Naive thymus-derived CD8-positive, alpha-beta T cell (primary cell): ENCODE measurements around the gene TMEM94. TPM values are rescaled to one million over a fixed set of nuclear protein-coding genes. Genes with fewer than 3 reads are reported as not detected.
A peak's percentile ranks its signal among the peaks of the same experiment; 100 is the strongest.

Source experiments
- ATAC-seq, 2 donors: fragments of 150-1000 bp; cut with Tn5 transposase in 1 of 2; sonication (Bioruptor Pico), chemical (Tn5 transposase) in 1 of 2; 1 replicate in 1 of 2; 2 replicates in 1 of 2; pipeline ENCODE4 v1.10.0; 2021; ENCODE audit warnings: mild to moderate bottlenecking in 2 of 2, moderate library complexity in 2 of 2
- POLR2A ChIA-PET: fragments of 350-600 bp; sonication (Branson Sonifier 250); formaldehyde crosslinking; loops from one replicate; lab custom pipeline; 2021; ENCODE audit warnings: antibody characterized with exemption; lab: Charles Lee
- DNase-seq, 10 donors: peaks; one replicate each; pipeline versions ENCODE4 v3.0.0 to v3.0.0-alpha.2; 2020 to 2022
- H3K27ac Mint-ChIP-seq, 10 donors: one replicate each; pipeline ENCODE4 v1.8.0; 2020 to 2022; ENCODE audit warnings: mild to moderate bottlenecking in 10 of 10, mixed read lengths in 10 of 10, moderate library complexity in 4 of 10, inconsistent platforms in 1 of 10
- H3K27me3 Mint-ChIP-seq, 5 donors: one replicate each; pipeline ENCODE4 v1.8.0; 2021 to 2022; ENCODE audit warnings: mixed read lengths in 5 of 5
- H3K36me3 Mint-ChIP-seq, 3 donors: one replicate each; pipeline ENCODE4 v1.8.0; 2020 to 2022; ENCODE audit warnings: mixed read lengths in 3 of 3, mild to moderate bottlenecking in 2 of 3, inconsistent platforms in 1 of 3
- H3K4me1 Mint-ChIP-seq, 4 donors: one replicate each; pipeline ENCODE4 v1.8.0; 2021 to 2022; ENCODE audit warnings: mixed read lengths in 4 of 4
- H3K4me3 Mint-ChIP-seq, 10 donors: one replicate each; pipeline ENCODE4 v1.8.0; 2020 to 2022; ENCODE audit warnings: mild to moderate bottlenecking in 10 of 10, mixed read lengths in 10 of 10, moderate library complexity in 6 of 10, inconsistent platforms in 1 of 10
- H3K9me3 Mint-ChIP-seq, 9 donors: one replicate each; pipeline ENCODE4 v1.8.0; 2020 to 2022; ENCODE audit warnings: mixed read lengths in 9 of 9, mild to moderate bottlenecking in 3 of 9, inconsistent platforms in 1 of 9, moderate library complexity in 1 of 9
- polyA plus RNA-seq, 3 donors: library from polyadenylated mRNA; unstranded; fragments of 300-500 nt; fragmentation: Illumina TruSeq; gene quantifications; one replicate each; pipeline ENCODE4 v1.2.3, GENCODE V29; 2021
- total RNA-seq, 8 experiments: library from RNA in 2 of 8; stranded (reverse) in 2 of 8; gene quantifications; one replicate each; pipeline ENCODE4 v1.2.3 and lab custom pipeline; 2021 to 2026

TMEM94 gene
- total and polyA plus RNA-seq, 5 experiments from 2014 or later, result 8.4 to 108 (median 23.5) TPM

DNA sequence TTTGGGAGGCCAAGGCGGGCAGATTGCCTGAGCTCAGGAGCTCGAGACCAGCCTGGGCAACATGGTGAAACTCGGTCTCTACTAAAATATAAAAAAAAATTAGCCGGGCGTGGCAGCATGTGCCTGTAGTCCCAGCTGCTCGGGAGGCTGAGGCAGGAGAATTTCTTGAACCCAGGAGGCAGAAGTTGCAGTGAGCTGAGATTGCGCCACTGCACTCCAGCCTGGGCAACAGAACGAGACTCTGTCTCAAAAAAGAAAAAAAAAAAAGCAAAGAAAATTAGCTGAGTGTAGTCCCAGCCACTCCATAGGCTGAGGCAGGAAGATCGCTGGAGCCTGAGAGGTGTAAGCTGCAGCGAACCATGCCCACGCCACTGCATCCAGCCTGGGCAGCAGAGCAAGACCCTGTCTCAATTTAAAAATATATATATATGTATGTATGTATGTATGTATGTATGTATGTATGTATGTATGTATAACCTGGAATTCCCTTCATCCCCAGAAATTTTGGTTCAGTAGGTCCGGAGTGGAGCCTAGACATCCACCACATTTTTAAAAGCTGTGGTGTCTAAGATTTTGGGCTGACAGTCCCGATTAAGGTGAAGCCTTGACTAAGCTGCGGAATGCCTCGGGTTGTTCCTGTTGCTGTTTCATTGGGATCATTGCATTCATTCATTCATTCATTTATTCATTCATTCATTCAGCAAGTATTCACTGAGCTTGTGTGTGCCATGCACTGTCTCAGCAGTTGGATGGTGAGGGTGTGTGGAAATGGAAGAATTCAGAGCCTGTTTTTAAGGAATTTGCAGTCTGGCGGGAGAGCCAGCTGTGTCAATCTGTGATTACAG lies 25.9 kb downstream of the TMEM94 start:
- no peak for DNase-seq
- no peaks in the 10 kb centered on the region for H3K27me3 Mint-ChIP-seq
- ATAC-seq, result no peak
- H3K36me3 Mint-ChIP-seq, result peaks cover 0 to 11% (median 6%) of the 10 kb centered on the region in 3 donors
- H3K27ac Mint-ChIP-seq, result peak overlapping the region in 5 of 10 donors; percentile 3 to 90 (median 68)
- no peaks in the 10 kb centered on the region for H3K9me3 Mint-ChIP-seq
- POLR2A ChIA-PET, result interaction anchor here (1.1 to 1.4 kb wide), 2 partner anchors 17 to 373 kb away, joined by 3 read pairs; partner anchors contain the start of gene WBP2
- H3K4me3 Mint-ChIP-seq, result no peak overlapping the region
- H3K4me1 Mint-ChIP-seq, result peaks cover 16 to 32% (median 19%) of the 10 kb centered on the region in 4 donors

- H3K4me1 Mint-ChIP-seq, result peaks cover 20 to 46% (median 34%) of the 10 kb centered on the region in 4 donors
- peak overlapping the region in 2 of 10 donors; percentile 97 to 98 for H3K27ac Mint-ChIP-seq
- H3K9me3 Mint-ChIP-seq, result no peaks in the 10 kb centered on the region
- H3K4me3 Mint-ChIP-seq, result no peak overlapping the region
- no peak for ATAC-seq
- POLR2A ChIA-PET, result interaction anchor here (0.6 kb wide), 1 partner anchor 50 kb away, joined by 3 read pairs; no protein-coding TSS in a partner anchor
- peaks cover 0 to 12% (median 6%) of the 10 kb centered on the region in 3 donors for H3K36me3 Mint-ChIP-seq
- DNase-seq, result no peak
- H3K27me3 Mint-ChIP-seq, result no peaks in the 10 kb centered on the region
Observed at GRCh38 chr17:75485688-75486087, 29.3 kb downstream of the TMEM94 start.

DNA sequence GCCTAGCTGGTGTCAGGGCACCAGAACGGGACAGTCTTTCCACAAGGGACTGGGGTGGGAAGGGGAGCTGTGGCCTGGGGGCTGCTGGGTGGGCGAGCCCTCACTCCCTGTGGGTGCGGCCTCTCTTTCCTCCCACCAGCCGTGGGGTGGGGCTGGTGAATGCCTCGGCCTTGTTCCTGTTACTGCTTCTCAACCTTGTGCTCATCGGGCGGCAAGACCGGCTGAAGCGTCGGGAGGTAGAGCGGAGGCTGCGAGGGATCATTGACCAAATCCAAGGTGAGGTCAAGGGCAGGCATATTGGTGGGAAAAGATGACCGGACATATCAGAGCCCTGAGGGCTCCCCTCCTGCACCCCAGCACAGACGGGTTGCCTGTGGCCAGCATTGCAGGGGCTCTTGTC lies 29.7 kb downstream of the TMEM94 start:
- DNase-seq, result no peak
- POLR2A ChIA-PET, result interaction anchor here (0.6 to 2.7 kb wide), 3 partner anchors 30 to 1955 kb away, joined by 3 to 29 read pairs (median 3); partner anchors contain the start of gene TMEM94

DNA sequence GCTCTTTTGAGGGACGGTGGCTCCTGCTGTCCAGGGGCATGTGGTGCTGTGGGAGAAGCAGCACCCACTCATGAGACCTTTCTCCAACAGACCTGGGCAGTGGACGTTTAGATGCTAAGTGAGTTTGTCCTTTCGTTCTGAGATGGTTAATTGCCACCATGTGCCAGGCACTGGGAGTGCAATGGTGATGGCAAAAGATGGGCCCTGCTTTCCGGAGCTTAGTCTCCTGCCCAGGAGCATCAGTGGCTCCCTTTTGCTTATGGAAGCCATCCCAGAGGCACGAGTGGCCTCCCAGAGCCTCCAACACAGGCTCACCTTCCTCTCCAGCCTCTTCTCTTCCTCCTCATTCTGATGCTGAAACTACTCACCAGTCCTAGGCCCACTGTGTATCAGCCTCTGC lies 30.5 kb downstream of the TMEM94 start:
- POLR2A ChIA-PET, result interaction anchor here (0.6 to 2.7 kb wide), 12 partner anchors 9 to 1956 kb away, joined by 3 to 29 read pairs (median 4); partner anchors contain the start of genes CASKIN2, GRB2, RECQL5 and TMEM94
- H3K4me3 Mint-ChIP-seq, result peak overlapping the region; percentile 68 to 93 (median 81)
- H3K9me3 Mint-ChIP-seq, result no peaks in the 10 kb centered on the region
- peaks cover 20 to 43% (median 34%) of the 10 kb centered on the region in 4 donors for H3K4me1 Mint-ChIP-seq
- ATAC-seq (no peak), DNase-seq (no peak)
- H3K36me3 Mint-ChIP-seq, result peaks cover 0 to 17% (median 9%) of the 10 kb centered on the region in 3 donors
- H3K27ac Mint-ChIP-seq, result peak overlapping the region; percentile 97 to 99 (median 98)
- H3K27me3 Mint-ChIP-seq, result no peaks in the 10 kb centered on the region

More for the DNA sequence above, 29.7 kb downstream of the TMEM94 start:
- Mint-ChIP-seq H3K27ac (peak overlapping the region; percentile 97 to 99 (median 98)), H3K4me3 (peak overlapping the region in 9 of 10 donors; percentile 15 to 82 (median 52)), H3K4me1 (peaks cover 20 to 43% (median 34%) of the 10 kb centered on the region in 4 donors), H3K36me3 (peaks cover 0 to 12% (median 6%) of the 10 kb centered on the region in 3 donors), H3K27me3 (no peaks in the 10 kb centered on the region), H3K9me3 (no peaks in the 10 kb centered on the region)
- ATAC-seq, result no peak

- H3K27ac Mint-ChIP-seq, result peak overlapping the region; percentile 97 to 99 (median 98)
- ATAC-seq, result peak; percentile 95 to 96
- no peaks in the 10 kb centered on the region for H3K27me3 Mint-ChIP-seq
- H3K9me3 Mint-ChIP-seq, result no peaks in the 10 kb centered on the region
- peaks cover 0 to 20% (median 10%) of the 10 kb centered on the region in 3 donors for H3K36me3 Mint-ChIP-seq
- DNase-seq, result peak; percentile 27 to 75 (median 57)
- peak overlapping the region; percentile 68 to 93 (median 81) for H3K4me3 Mint-ChIP-seq
- H3K4me1 Mint-ChIP-seq, result peaks cover 20 to 42% (median 34%) of the 10 kb centered on the region in 4 donors
- POLR2A ChIA-PET, result interaction anchor here (0.5 to 2.7 kb wide), 16 partner anchors 9 to 309 kb away, joined by 3 to 29 read pairs (median 4); partner anchors contain the start of genes CASKIN2, GRB2, RECQL5 and SLC25A19
Observed at GRCh38 chr17:75487351-75488070, 31.1 kb downstream of the TMEM94 start.

GRCh38 chr17:75488693-75489510 lies 32.5 kb downstream of the TMEM94 start:
- POLR2A ChIA-PET, result interaction anchor here (1.1 to 2.7 kb wide), 4 partner anchors 8 to 200 kb away, joined by 3 to 29 read pairs (median 6); partner anchors contain the start of genes SLC25A19 and TMEM94
- H3K4me3 Mint-ChIP-seq, result peak overlapping the region in 6 of 10 donors; percentile 10 to 83 (median 36)
- H3K36me3 Mint-ChIP-seq, result peaks cover 0 to 18% (median 13%) of the 10 kb centered on the region in 3 donors
- no peak for ATAC-seq
- peaks cover 15 to 33% (median 30%) of the 10 kb centered on the region in 4 donors for H3K4me1 Mint-ChIP-seq
- DNase-seq, result no peak
- H3K27ac Mint-ChIP-seq, result peak overlapping the region; percentile 58 to 99 (median 98)
- no peaks in the 10 kb centered on the region for H3K27me3 Mint-ChIP-seq
- H3K9me3 Mint-ChIP-seq, result no peaks in the 10 kb centered on the region

DNA sequence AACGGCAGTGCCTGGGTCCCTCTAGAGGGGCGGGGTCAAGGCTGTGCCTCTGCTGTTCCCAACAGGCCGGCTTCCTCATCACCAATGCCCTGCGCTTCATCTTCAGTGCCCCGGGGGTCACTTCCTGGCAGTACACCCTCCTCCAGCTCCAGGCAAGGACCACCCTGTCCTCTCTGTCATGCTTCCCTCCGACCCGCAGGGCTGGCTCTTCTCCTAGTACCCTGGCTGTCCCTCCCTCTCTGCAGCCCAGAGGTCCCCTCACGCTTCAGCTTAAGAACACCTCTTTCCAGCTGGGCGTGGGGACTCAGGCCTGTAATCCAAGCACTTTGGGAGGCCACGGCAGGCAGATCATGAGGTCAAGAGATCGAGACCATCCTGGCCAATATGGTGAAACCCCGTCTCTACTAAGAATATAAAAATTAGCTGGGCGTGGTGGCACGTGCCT lies 33.1 kb downstream of the TMEM94 start:
- Mint-ChIP-seq H3K36me3 (peaks cover 0 to 20% (median 16%) of the 10 kb centered on the region in 3 donors), H3K9me3 (no peaks in the 10 kb centered on the region)

GRCh38 chr17:75490173-75490743 lies 33.8 kb downstream of the TMEM94 start:
- Mint-ChIP-seq H3K9me3 (no peaks in the 10 kb centered on the region), H3K4me3 (no peak overlapping the region), H3K36me3 (peaks cover 0 to 24% (median 17%) of the 10 kb centered on the region in 3 donors), H3K27ac (peak overlapping the region in 4 of 10 donors; percentile 23 to 72 (median 37)), H3K27me3 (no peaks in the 10 kb centered on the region), H3K4me1 (peaks cover 13 to 33% (median 27%) of the 10 kb centered on the region in 4 donors)
- no peak for ATAC-seq
- DNase-seq, result no peak
- POLR2A ChIA-PET, result interaction anchor here (1.1 kb wide), 1 partner anchor 10 kb away, joined by 5 read pairs; no protein-coding TSS in a partner anchor

More for the DNA sequence above, 33.1 kb downstream of the TMEM94 start:
- Mint-ChIP-seq H3K27ac (peak overlapping the region; percentile 20 to 99 (median 72)), H3K4me3 (peak overlapping the region in 3 of 10 donors; percentile 36 to 56 (median 50)), H3K4me1 (peaks cover 15 to 33% (median 30%) of the 10 kb centered on the region in 4 donors), H3K27me3 (no peaks in the 10 kb centered on the region)
- DNase-seq (no peak), ATAC-seq (no peak)
- POLR2A ChIA-PET, result interaction anchor here (1.1 kb wide), 1 partner anchor 9 kb away, joined by 5 read pairs; no protein-coding TSS in a partner anchor

- no peak for DNase-seq
- POLR2A ChIA-PET, result no interaction called here
- H3K4me1 Mint-ChIP-seq, result peaks cover 13 to 31% (median 26%) of the 10 kb centered on the region in 4 donors
- H3K27ac Mint-ChIP-seq, result peak overlapping the region in 2 of 10 donors; percentile 39 to 68
- H3K36me3 Mint-ChIP-seq, result peaks cover 0 to 30% (median 17%) of the 10 kb centered on the region in 3 donors
- H3K27me3 Mint-ChIP-seq, result no peaks in the 10 kb centered on the region
- peak overlapping the region in 1 of 10 donors; percentile 8 for H3K4me3 Mint-ChIP-seq
- ATAC-seq, result no peak
- no peaks in the 10 kb centered on the region for H3K9me3 Mint-ChIP-seq
Observed at GRCh38 chr17:75490953-75491649, 34.7 kb downstream of the TMEM94 start.

DNA sequence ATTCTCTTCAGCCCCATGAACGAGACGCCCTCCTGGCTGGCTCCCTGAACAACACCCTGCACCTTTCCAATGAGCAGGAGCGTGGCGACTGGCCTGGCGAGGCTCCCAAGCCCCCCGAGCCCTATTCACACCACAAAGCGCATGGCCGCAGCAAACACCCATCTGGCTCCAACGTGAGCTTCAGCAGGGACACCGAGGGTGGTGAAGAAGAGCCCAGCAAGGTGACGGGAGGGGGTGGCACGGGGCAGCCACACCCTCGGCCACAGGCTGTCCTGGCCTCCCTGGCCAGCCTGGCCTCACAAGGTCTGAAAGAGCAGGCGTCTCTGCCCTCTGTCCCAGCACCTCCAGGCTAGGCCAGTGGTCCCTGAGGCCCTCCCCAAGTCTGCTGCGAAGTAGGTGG lies 35.2 kb downstream of the TMEM94 start:
- Mint-ChIP-seq H3K4me3 (no peak overlapping the region), H3K27ac (peak overlapping the region in 1 of 10 donors; percentile 68), H3K36me3 (peaks cover 0 to 30% (median 13%) of the 10 kb centered on the region in 3 donors), H3K4me1 (peaks cover 8 to 25% (median 21%) of the 10 kb centered on the region in 4 donors), H3K9me3 (no peaks in the 10 kb centered on the region), H3K27me3 (no peaks in the 10 kb centered on the region)
- POLR2A ChIA-PET, result no interaction called here
- ATAC-seq, result no peak
- no peak for DNase-seq
